Measurements from ENCODE around the gene GSTT4.
"Not testable (repeated sequence)": the region's sequence is repeated elsewhere in the genome, so short reads cannot be mapped to it uniquely, and the experiment has no call there.

DNA sequence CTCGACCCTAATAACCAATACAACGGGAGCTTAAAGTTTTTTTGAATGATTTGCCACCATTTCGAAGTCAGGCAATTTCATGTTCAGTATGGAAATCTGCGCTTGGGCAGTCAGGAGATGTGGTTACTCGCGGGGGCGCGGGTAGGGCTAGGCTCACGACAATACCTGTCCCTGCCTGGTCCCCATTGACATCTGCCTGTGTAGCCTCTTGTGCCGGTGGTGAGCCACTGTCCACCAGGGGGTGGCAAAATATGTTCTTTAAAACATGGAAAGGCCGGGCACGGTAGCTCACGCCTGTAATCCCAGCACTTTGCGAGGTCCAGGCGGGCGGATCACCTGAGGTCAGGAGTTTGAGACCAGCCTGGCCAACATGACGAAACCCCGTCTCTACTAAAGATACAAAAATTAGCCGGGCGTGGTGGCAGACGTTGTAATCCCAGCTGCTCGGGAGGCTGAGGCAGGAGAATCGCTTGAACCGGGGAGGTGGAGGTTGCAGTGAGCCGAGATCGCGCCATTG, 30.4 kb downstream of the GSTT4 start:
- TF ChIP-seq EZH2phosphoT487 (IDR thresholded peaks at IDR 0.05; ENCODE audit: low read depth, severe bottlenecking, unreplicated experiment); EZH2 (IDR thresholded peaks at IDR 0.05; ENCODE audit: borderline replicate concordance): not testable (repeated sequence)

Data from hepatocyte (in vitro differentiated cells).